CD4-positive, alpha-beta T cell treated with Interleukin-15 for 4 hours (primary cell): ENCODE results near the gene ZNF574.

Source experiments
- DNase-seq: peaks from one replicate; pipeline ENCODE4 v3.0.0-alpha.2; 2020; ENCODE audit warnings: low spot score

ZNF574 gene

DNA sequence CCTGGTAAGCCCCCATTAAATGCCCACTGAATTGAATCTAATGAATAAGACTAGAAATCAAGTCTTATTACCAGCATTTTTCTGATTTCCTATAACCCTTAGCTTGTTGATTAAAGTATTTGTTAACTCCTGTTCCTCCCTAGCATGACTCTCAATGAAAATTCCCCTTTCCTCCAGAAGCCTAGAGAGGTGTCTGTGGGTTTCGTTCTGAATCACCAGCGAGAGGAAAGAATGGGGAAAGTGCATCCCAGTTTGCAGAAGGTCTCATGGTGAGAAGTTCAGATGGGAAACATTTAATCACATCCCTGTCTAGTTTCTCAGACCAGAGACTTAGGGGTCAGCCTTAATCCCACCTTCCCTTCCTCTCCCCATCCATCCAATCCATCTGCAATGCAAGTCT, 29.4 kb downstream of the ZNF574 start:
- DNase-seq = no peak

DNA sequence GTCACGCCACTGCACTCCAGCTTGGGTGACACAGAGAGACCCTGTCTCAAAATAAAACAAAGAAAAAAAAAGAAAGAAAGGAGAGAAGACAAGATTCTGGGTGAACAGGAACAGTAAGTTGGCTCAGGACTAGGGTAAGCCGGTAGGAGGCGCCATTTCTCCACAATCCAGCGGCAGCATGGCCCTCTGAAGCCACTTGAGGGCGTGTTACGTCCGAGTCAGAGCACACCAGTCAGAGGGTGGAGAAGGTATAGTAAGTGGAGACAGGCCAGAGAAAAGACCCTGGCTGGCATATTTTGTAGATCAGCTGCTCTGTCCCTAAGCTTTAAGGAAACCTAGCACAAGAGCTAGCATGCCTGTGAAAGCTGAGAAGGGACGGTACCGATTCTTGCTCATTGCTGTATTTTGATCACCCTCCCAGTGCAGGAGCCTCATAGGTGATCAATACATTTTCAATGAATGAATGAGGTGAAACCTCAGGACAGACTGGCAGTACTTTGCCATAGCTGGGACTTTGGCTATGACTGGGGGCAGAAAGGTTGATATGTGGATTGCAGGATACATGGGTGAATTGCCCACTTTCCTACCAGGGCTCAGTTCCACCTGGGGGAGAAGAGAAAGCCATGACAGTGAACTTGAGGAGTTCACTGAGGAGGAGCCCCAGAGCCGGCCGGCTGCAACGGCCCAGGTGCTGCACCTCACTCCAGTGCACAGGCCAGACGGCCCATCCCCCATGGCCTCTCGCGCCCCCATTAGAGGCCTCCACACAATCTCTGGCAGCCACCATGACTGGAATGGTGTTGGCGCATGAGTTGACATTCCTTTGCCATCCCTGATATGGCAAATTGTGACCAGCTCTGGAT, 32.8 kb downstream of the ZNF574 start:
- DNase-seq = peak; percentile 91

- DNase-seq = no peak
Measured at GRCh38 chr19:42109896-42110295, 33.9 kb downstream of the ZNF574 start.

DNA sequence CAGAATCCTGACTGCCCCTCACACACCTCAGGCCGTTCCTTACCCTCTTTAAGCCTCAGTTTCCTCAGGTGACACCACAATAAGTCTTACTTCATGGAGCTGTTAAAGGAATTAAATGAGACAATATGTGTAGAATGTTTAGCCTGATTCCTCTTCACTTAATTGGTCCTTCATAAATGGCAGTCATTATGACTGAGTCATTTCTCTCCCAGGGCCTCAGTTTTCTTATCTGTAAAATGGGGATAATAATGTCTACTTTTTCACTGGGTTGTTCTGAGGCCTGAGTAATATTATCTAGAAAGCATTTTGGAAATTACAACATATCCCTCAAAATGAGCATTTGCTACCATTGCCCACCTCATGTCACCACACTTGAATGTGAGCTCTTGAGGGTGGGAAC, 34.7 kb downstream of the ZNF574 start:
- no peak for DNase-seq

GRCh38 chr19:42111384-42111783, 35.4 kb downstream of the ZNF574 start:
- DNase-seq = no peak

DNA sequence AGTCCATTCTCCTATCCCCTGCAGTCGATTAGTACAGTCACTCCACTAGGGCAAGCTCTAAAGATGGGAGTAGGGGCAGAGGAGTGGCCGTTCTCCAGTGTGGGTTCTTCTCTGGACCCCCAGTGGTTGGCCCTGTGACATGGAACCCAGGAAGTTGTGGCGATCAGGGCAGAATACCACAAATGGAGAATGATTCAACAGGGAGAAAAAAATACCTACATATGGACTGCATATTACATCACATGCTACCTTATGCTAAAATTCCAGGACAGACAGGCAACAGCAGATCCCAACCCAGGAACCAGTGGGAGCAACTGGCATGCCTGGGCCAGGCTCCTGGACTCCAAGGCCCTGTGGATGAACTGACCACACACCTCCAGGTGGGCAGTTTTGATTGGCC, 35.8 kb downstream of the ZNF574 start:
- no peak for DNase-seq

DNA sequence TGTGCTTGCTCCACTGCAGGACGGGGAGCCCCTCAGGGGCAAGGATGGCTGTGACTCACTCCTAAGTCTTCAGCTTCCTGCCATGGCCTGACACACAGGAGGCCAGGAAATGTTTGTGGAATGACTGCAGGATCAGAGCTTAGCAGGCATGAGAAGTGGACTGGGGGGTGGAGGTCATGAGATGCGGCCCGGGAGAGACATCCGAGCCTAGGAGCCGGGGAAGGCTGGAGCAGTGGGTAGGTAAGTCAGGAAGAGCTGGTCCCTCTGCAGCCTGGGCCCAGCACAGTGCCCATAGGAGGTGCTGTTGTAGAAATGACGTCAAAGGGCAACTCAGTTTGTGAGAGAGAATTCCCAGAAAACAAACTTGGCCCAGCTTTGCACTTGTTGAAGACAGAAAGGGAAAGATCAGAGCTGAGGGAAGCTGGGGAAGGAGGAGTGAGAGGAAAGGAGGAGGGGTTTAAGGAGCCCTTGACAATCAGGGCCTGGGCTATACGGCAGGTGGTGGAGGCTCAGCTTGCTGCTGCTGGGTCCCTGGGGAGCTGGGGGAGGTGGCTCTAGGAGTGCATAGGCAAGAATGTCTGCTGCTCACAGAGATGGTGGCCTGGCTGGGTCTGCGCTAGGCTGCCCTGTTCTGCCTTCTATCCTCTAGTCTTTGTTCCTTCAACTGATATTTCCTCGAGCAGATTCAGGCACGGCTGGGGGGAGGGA, 37.8 kb downstream of the ZNF574 start:
- no peak for DNase-seq

DNA sequence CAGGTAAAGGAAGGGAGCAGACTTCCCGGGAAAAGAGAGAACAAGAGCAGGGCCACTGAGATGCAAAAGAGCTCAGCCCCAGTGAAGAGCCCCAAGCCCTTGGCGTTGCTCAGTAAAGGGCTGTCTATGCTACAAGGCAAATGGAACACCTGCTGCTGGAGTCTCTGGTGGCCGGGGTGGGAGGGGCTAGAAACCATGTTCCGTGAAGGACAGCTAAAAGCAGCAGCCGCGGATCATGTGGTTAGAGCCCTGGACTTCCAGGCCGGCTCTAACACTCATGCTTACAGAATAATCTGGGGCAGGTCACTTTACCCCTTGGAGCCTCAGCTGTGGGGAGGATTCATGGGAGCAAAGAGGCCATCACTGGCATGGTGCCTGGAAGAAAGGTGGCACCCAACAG, 38.4 kb downstream of the ZNF574 start:
- no peak for DNase-seq

DNA sequence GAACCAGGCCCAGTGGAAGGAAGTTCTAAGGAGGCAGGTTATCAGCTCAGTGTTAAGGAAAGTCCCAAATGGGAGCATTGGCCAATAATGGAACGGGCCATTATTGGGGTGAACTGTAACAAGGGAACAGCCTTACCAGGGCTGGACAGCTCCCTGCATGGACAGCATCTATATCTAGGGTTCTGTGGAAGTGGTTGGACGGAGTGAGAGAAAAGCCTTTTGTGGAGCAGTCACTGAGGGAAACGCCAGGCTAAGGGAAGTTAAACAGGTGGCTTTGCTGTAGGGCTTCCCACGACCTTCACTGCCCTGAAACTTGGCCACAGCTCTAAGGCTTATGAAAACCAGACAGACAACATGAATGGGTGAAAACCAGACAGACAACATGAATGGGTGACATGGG, 39.3 kb downstream of the ZNF574 start:
- DNase-seq = no peak

DNA sequence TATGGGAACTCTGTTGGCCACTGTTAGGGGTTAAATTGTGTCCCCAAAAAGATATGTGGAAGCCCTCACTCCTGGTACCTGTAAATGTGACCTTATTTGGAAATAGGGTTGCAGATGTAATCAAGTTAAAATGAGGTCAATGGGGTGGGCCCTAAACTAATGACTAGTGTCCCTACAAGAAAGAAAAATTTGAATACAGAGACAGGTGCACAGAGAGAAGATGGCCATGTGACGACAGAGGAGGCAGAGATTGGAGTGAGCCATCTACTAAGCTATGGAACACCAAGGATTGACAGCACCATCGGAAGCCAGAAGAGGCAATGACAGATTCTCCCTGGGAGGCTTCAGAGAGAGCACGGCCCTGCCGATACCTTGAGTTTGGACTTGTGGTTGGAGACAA, 39.7 kb downstream of the ZNF574 start:
- DNase-seq = no peak

- DNase-seq = no peak
Measured at GRCh38 chr19:42116308-42117075, 40.5 kb downstream of the ZNF574 start.

- no peak for DNase-seq
Measured at GRCh38 chr19:42117076-42117475, 41.1 kb downstream of the ZNF574 start.

GRCh38 chr19:42120276-42120980, 44.5 kb downstream of the ZNF574 start:
- no peak for DNase-seq

DNA sequence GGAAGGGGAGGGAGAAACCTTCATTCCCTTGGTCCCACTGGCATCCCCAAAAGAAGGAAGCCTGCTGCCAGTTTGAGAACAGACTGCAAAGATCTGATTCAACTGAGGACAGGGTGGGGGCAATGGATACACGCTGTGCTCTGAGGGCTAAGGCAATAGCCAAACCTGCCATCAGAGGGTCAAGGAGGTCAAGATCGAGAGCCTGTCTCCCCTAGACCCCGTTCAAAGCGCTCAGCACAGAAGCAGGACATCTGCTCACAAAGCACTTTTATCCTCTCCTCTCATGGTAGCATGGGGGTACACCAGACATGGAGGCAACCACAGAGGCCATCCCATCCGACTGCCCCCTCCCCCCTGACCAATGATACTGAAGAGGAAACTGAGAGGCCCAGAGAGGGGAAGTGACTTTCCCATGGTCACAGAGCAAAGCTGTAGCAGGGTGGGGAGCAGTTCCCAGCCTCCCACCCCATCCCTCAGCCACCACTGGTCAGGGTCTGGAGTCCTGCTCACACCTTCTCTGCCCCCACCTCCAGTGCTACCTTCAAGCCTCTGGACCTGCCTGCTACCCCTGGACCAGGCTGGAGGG, 45.2 kb downstream of the ZNF574 start:
- no peak for DNase-seq

GRCh38 chr19:42121656-42122069, 45.7 kb downstream of the ZNF574 start:
- DNase-seq = peak; percentile 88

GRCh38 chr19:42122691-42123607, 47.0 kb downstream of the ZNF574 start:
- peak; percentile 64 for DNase-seq

DNA sequence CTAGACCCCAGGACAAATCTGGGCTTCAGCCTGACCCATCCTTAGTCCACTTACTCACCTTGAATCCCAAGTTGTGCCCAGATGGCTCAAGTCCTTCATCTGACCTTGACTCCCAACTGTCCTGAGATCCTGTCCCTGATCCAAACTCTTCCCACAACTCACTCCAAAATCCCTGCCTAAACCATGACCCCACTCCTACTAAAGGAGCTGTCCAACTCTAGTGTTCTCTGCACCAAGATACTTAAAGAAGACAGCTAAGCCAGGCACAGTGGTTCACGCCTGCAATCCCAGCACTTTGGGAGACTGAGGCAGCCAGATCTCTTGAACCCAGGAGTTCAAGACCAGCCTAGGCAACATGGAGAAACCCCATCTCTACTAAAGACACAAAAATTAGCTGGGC, 47.8 kb downstream of the ZNF574 start:
- DNase-seq = no peak

DNA sequence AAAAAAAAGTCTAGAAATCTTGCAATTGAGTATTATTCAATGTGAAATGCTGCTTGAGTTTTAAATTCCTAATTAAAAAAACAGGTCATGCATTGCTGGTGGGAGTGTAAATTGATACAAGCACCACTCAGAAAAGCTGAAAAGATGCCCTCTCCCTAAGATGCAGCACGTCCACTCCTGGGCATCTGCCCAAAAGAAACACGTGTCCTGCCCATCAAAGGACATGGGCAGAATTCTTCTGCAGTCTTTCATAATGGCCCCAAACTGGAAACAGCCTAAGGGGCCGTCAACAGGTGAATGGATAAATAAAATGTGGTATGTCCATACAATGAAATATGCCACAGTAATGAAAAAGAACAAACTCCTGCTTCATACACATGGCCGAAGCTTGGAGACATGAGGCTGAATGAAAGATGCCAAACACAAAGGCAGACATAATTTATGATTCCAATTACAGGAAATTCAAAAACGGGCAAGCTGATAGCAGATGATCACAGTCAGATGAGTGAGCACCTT, 48.5 kb downstream of the ZNF574 start:
- DNase-seq = no peak

DNA sequence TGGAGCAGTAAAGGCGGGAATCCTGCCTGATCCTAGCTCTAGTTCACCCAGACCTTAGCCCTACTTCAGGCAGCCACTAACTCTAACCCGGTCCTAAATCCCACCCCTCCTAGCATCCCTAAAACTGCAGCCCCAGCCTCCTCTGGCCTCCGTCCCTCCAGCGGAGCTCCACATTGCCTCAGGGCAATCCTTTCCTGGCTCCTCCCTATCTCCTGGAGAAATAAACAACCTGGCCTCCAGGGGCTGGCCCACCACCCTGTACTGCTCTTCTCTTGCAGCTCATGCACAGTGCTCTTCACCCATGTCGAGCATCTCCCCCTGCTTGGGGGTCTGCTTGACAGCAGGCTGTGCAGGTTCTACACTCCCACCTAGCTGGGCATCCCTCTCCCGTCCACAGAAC, 49.6 kb downstream of the ZNF574 start:
- no peak for DNase-seq

GRCh38 chr19:42126574-42126973, 50.6 kb downstream of the ZNF574 start:
- no peak for DNase-seq
